H9 (cell line): ENCODE results near the gene PLEKHD1. TPM values are rescaled to one million over a fixed set of nuclear protein-coding genes. Genes with fewer than 3 reads are reported as not detected.
"Not testable (repeated sequence)": the region's sequence is repeated elsewhere in the genome, so short reads cannot be mapped to it uniquely, and the experiment has no call there.

Source experiments
- DNase-seq: peaks from one replicate; pipeline ENCODE4 v3.0.0-alpha.2; 2017
- H2AFZ ChIP-seq: one replicate; pipeline ENCODE4 v1.6.1; 2013; ENCODE audit warnings: mild to moderate bottlenecking, low read length, control low read depth, moderate library complexity
- H2AK5ac ChIP-seq: 2 replicates; pipeline ENCODE4 v1.6.1; 2013; ENCODE audit warnings: low read length, control low read depth, mixed read lengths; ENCODE audit not compliant: insufficient read length
- H2BK120ac ChIP-seq: one replicate; pipeline ENCODE4 v1.6.1; 2013; ENCODE audit warnings: low read depth, mild to moderate bottlenecking, low read length, control low read depth, inconsistent platforms; ENCODE audit not compliant: poor library complexity, severe bottlenecking
- H2BK12ac ChIP-seq: 2 replicates; pipeline ENCODE4 v1.6.1; 2013; ENCODE audit warnings: low read length, control low read depth, mixed read lengths, low read depth; ENCODE audit not compliant: insufficient read length
- H2BK15ac ChIP-seq: 2 replicates; pipeline ENCODE4 v1.6.1; 2013; ENCODE audit warnings: low read depth, low read length, control low read depth
- H2BK20ac ChIP-seq: one replicate; pipeline ENCODE4 v1.6.1; 2013; ENCODE audit warnings: low read depth, mild to moderate bottlenecking, low read length, control low read depth, inconsistent platforms; ENCODE audit not compliant: poor library complexity, severe bottlenecking
- H2BK5ac ChIP-seq: 2 replicates; pipeline ENCODE4 v1.6.1; 2013; ENCODE audit warnings: low read length, control low read depth, mixed read lengths; ENCODE audit not compliant: insufficient read length
- H3K14ac ChIP-seq: 2 replicates; pipeline ENCODE4 v1.6.1; 2013; ENCODE audit warnings: low read length, control low read depth; ENCODE audit not compliant: insufficient read depth
- H3K18ac ChIP-seq: 2 replicates; pipeline ENCODE4 v1.6.1; 2013; ENCODE audit warnings: low read depth, mild to moderate bottlenecking, mixed read lengths, low read length, control low read depth; ENCODE audit not compliant: insufficient read length
- H3K23ac ChIP-seq: 2 replicates; pipeline ENCODE4 v1.6.1; 2013; ENCODE audit warnings: low read length, control low read depth, mixed read lengths, low read depth; ENCODE audit not compliant: insufficient read length
- H3K23me2 ChIP-seq: 2 replicates; pipeline ENCODE4 v1.6.1; 2013; ENCODE audit warnings: low read depth, mild to moderate bottlenecking, mixed read lengths, low read length, control low read depth; ENCODE audit not compliant: insufficient read length, poor library complexity, severe bottlenecking
- H3K27ac ChIP-seq: 2 replicates; pipeline ENCODE4 v1.5.1; 2013; ENCODE audit warnings: low read length, control low read depth, mixed read lengths, low read depth; ENCODE audit not compliant: insufficient read length
- H3K27me3 ChIP-seq: 2 replicates; pipeline ENCODE4 v1.6.1; 2013; ENCODE audit warnings: low read length, control low read depth, inconsistent platforms; ENCODE audit not compliant: insufficient read depth
- H3K4ac ChIP-seq: 2 replicates; pipeline ENCODE4 v1.6.1; 2013; ENCODE audit warnings: low read depth, mild to moderate bottlenecking, control low read depth, inconsistent platforms, low read length, moderate library complexity
- H3K4me1 ChIP-seq: 2 replicates; pipeline ENCODE4 v1.6.1; 2013; ENCODE audit warnings: low read length, control low read depth, inconsistent platforms; ENCODE audit not compliant: insufficient read depth
- H3K4me2 ChIP-seq: 2 replicates; pipeline ENCODE4 v1.6.1; 2013; ENCODE audit warnings: low read length, control low read depth, mixed read lengths; ENCODE audit not compliant: insufficient read length, insufficient read depth
- H3K56ac ChIP-seq: 2 replicates; pipeline ENCODE4 v1.6.1; 2013; ENCODE audit warnings: low read depth, mild to moderate bottlenecking, mixed read lengths, low read length, control low read depth; ENCODE audit not compliant: insufficient read length
- H3K79me1 ChIP-seq: 2 replicates; pipeline ENCODE4 v1.6.1; 2013; ENCODE audit warnings: low read depth, mild to moderate bottlenecking, moderate library complexity, low read length, control low read depth, inconsistent platforms; ENCODE audit not compliant: insufficient read depth, poor library complexity, severe bottlenecking
- H3K79me2 ChIP-seq: 2 replicates; pipeline ENCODE4 v1.6.1; 2013; ENCODE audit warnings: low read length, control low read depth, inconsistent platforms; ENCODE audit not compliant: insufficient read depth
- H3K9ac ChIP-seq: 2 replicates; pipeline ENCODE4 v1.6.1; 2013; ENCODE audit warnings: low read length, control low read depth, mixed read lengths; ENCODE audit not compliant: insufficient read length; ENCODE audit errors: extremely low read depth
- H3K9me3 ChIP-seq: one replicate; pipeline ENCODE4 v1.6.1; 2013; ENCODE audit warnings: low read depth, low read length, inconsistent platforms; ENCODE audit not compliant: control insufficient read depth
- H3T11ph ChIP-seq: one replicate; pipeline ENCODE4 v1.6.1; 2013; ENCODE audit warnings: mild to moderate bottlenecking, low read length, control low read depth, inconsistent platforms
- H4K20me1 ChIP-seq: one replicate; pipeline ENCODE4 v1.6.1; 2013; ENCODE audit not compliant: control insufficient read depth, insufficient read length, insufficient read depth
- H4K5ac ChIP-seq: 2 replicates; pipeline ENCODE4 v1.6.1; 2013; ENCODE audit warnings: low read depth, mild to moderate bottlenecking, mixed read lengths, low read length, control low read depth; ENCODE audit not compliant: insufficient read length
- H4K8ac ChIP-seq: replicated peaks from 2 replicates; pipeline ENCODE4 v1.6.1; 2013; ENCODE audit warnings: low read length, control low read depth, mixed read lengths, low read depth; ENCODE audit not compliant: insufficient read length
- H4K91ac ChIP-seq: 2 replicates; pipeline ENCODE4 v1.6.1; 2013; ENCODE audit warnings: low read depth, mild to moderate bottlenecking, moderate library complexity, mixed read lengths, low read length, control low read depth; ENCODE audit not compliant: insufficient read length
- H3K27ac Mint-ChIP-seq, 3 experiments: 2 replicates in 2 of 3; 3 replicates in 1 of 3; pipeline ENCODE4 v1.8.0; 2020 to 2021; ENCODE audit warnings: mixed read lengths in 3 of 3, mild to moderate bottlenecking in 1 of 3, moderate library complexity in 1 of 3
- H3K27me3 Mint-ChIP-seq: 2 replicates; pipeline ENCODE4 v1.8.0; 2021; ENCODE audit warnings: low read depth, mild to moderate bottlenecking, moderate library complexity, mixed read lengths
- H3K36me3 Mint-ChIP-seq, 3 experiments: 2 replicates in 2 of 3; 3 replicates in 1 of 3; pipeline ENCODE4 v1.8.0; 2020 to 2021; ENCODE audit warnings: low read depth in 3 of 3, mixed read lengths in 3 of 3; ENCODE audit not compliant: insufficient read depth in 1 of 3
- H3K4me1 Mint-ChIP-seq, 2 experiments: 2 replicates each; pipeline ENCODE4 v1.8.0; 2020; ENCODE audit warnings: mixed read lengths in 2 of 2
- H3K4me3 Mint-ChIP-seq, 2 experiments: 2 replicates in 1 of 2; 3 replicates in 1 of 2; pipeline ENCODE4 v1.8.0; 2020 to 2021; ENCODE audit warnings: mild to moderate bottlenecking in 2 of 2, mixed read lengths in 2 of 2, moderate library complexity in 1 of 2
- H3K9me3 Mint-ChIP-seq, 2 experiments: 2 replicates in 1 of 2; 3 replicates in 1 of 2; pipeline ENCODE4 v1.8.0; 2020; ENCODE audit warnings: mild to moderate bottlenecking in 2 of 2, mixed read lengths in 2 of 2, moderate library complexity in 1 of 2
- CTCF ChIP-seq: fragments of 200-600 bp; sonication (generic); conservative IDR thresholded peaks from 3 replicates; pipeline ENCODE4 v1.8.0; 2021; ENCODE audit warnings: antibody characterized with exemption, mild to moderate bottlenecking
- WGBS: extraction: QIAGEN DNeasy Blood & Tissue Kit; methylation state at CpG from one replicate; pipeline ENCODE4 v1.1.7; 2013; ENCODE audit warnings: missing lambda C conversion rate, low lambda C conversion rate, mixed read lengths; ENCODE audit not compliant: insufficient read length; ENCODE audit errors: extremely low coverage; 5-methylcytosine and 5-hydroxymethylcytosine counted together
- total RNA-seq: library from RNA; stranded (reverse); gene quantifications from 2 replicates; pipeline ENCODE4 v1.2.1, GENCODE V29; 2021

Gene PLEKHD1
- total RNA-seq, 1 experiment from 2014 or later = 0.37 TPM

DNA sequence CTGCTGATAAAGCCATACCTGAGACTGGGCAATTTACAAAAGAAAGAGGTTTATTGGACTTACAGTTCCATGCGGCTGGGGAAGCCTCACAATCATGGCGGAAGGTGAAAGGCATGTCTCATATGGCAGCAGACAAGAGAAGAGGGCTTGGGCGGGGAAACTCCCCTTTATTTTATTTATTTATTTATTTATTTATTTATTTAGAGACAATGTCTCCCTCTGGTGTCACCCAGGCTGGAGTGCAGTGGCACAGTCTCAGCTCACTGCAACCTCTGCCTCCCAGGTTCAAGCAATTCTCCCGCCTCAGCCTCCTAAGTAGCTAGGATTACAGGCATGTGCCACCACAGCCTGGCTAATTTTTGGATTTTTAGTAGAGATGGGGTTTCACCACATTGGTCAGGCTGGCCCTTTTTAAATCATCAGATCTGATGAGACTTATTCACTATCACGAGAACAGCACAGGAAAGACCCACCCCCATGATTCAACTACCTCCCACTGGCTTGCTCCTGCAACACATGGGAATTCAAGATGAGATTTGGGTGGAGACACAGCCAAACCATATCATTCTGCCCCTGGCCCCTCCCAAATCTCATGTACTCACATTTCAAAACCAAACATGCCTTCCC is 7.6 kb upstream of the PLEKHD1 start:
- H4K20me1 ChIP-seq, H3K23me2 ChIP-seq: not testable (repeated sequence)
- WGBS = no CpG with 5 or more reads among the region's 5 CpGs

DNA sequence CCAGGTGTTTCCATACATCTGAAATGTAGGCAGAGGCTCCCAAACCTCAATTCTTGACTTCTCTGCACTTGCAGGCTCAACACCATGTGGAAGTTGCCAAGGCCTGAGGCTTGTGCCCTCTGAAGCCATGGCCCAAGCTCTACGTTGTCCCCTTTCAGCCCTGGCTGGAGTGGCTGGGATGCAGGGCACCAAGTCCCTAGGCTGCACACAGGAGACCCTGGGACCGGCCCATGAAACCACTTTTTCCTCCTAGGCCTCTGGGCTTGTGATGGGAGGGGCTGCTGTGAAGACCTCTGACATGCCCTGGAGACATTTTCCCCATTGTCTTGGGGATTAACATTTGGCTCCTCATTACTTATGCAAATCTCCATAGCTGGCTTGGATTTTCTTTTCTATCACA is 6.5 kb upstream of the PLEKHD1 start:
- H3K27me3 Mint-ChIP-seq = peaks cover 45% of the 10 kb centered on the region
- not testable (repeated sequence) for H3K14ac ChIP-seq, H3K56ac ChIP-seq, H2BK20ac ChIP-seq, H2BK15ac ChIP-seq, H3K23me2 ChIP-seq, H3K27ac Mint-ChIP-seq, H3K36me3 Mint-ChIP-seq, H4K91ac ChIP-seq, H2BK120ac ChIP-seq, H4K8ac ChIP-seq, H3K4me1 Mint-ChIP-seq, H2AK5ac ChIP-seq, H3K18ac ChIP-seq, DNase-seq, H3K27ac ChIP-seq, H3K9ac ChIP-seq, H2BK12ac ChIP-seq, H3K4me3 Mint-ChIP-seq, H4K5ac ChIP-seq, H3K9me3 ChIP-seq, H3K9me3 Mint-ChIP-seq, H3K79me2 ChIP-seq, H2AFZ ChIP-seq, H3K79me1 ChIP-seq, H2BK5ac ChIP-seq, H4K20me1 ChIP-seq, H3K23ac ChIP-seq, H3K4ac ChIP-seq, H3K4me2 ChIP-seq, H3T11ph ChIP-seq, H3K4me1 ChIP-seq
- peaks cover 13% of the 10 kb centered on the region; the same call in 1 of the 2 replicates for H3K27me3 ChIP-seq
- WGBS = no CpG with 5 or more reads among the region's 2 CpGs

More for the DNA sequence above, 7.6 kb upstream of the PLEKHD1 start:
- H3K23ac ChIP-seq, H3K4me3 Mint-ChIP-seq, H3K4me2 ChIP-seq, H4K5ac ChIP-seq, H3T11ph ChIP-seq, H3K56ac ChIP-seq, H2AFZ ChIP-seq, H3K79me2 ChIP-seq, DNase-seq, H3K9ac ChIP-seq, H3K9me3 Mint-ChIP-seq, H2AK5ac ChIP-seq, H4K91ac ChIP-seq, H3K9me3 ChIP-seq, H3K27ac ChIP-seq, H2BK5ac ChIP-seq, H3K27me3 ChIP-seq, H2BK15ac ChIP-seq, H3K79me1 ChIP-seq, H3K36me3 Mint-ChIP-seq, H4K8ac ChIP-seq, H3K18ac ChIP-seq, H3K14ac ChIP-seq, H3K4me1 Mint-ChIP-seq, H3K4me1 ChIP-seq, H3K27ac Mint-ChIP-seq, H2BK20ac ChIP-seq, H3K4ac ChIP-seq, H2BK120ac ChIP-seq, H2BK12ac ChIP-seq: not testable (repeated sequence)
- peaks cover 34% of the 10 kb centered on the region for H3K27me3 Mint-ChIP-seq
- peak; percentile 41; the same call in 2 of the 3 replicates for TF ChIP-seq CTCF
